Measurements from ENCODE around the gene PRR3. TPM values are rescaled to one million over a fixed set of nuclear protein-coding genes. Genes with fewer than 3 reads are reported as not detected.

PRR3 gene
- total and polyA plus RNA-seq, 2 of the 4 experiments (the other 2 are of a cell fraction): 7.2 to 17.3 TPM

- CTCF ChIA-PET: interaction anchor here (1.1 kb wide), 1 partner anchor 16 kb away, joined by 3 read pairs; no protein-coding TSS in a partner anchor
- dilution Hi-C loops (cut with HindIII; ENCODE audit: low sequenced_read_pairs, unreplicated experiment): no loop called here
Measured at GRCh38 chr6:30557683-30557981, 537 bp downstream of the PRR3 start.

More at GRCh38 chr6:30557683-30557981, 537 bp downstream of the PRR3 start:
- POLR2A ChIA-PET (ENCODE audit: unreplicated experiment): interaction anchor here (0.7 kb wide), 1 partner anchor 10 kb away, joined by 6 read pairs; no protein-coding TSS in a partner anchor
- intact Hi-C loops (cut with micrococcal nuclease) (loop anchor here (1.0 kb wide), 1 partner anchor 14 kb away; the partner anchor contains the start of gene ABCF1), in situ Hi-C loops (cut with MboI; ENCODE audit: low sequenced_read_pairs) (no loop called here)
- Histone ChIP-seq H4K8ac (ENCODE audit: low read depth in 2 of 2, low read length in 2 of 2) (peak overlapping the region; percentile 71 to 98; a peak in 3 of 4 replicates), H3K4ac (ENCODE audit: low read depth, low read length) (peak overlapping the region; percentile 98; the same call in 1 of the 2 replicates), H3K27me3 (ENCODE audit: control insufficient read depth, insufficient read depth, low read length) (no peaks in the 10 kb centered on the region), H2BK15ac (ENCODE audit: low read depth, low read length) (no peak overlapping the region), H3K27ac (ENCODE audit: insufficient read depth, low read length) (peak overlapping the region; percentile 96), H3K4me3 (ENCODE audit: insufficient read depth, low read depth, low read length) (peak overlapping the region; percentile 94), H2AK5ac (ENCODE audit: low read depth, low read length) (peak overlapping the region; percentile 87), H3K4me2 (ENCODE audit: low read depth, low read length) (peak overlapping the region; percentile 96), H2BK120ac (ENCODE audit: low read depth, low read length) (peak overlapping the region; percentile 84; the same call in 1 of the 2 replicates), H2BK20ac (ENCODE audit: low read depth, low read length) (no peak overlapping the region), H3K23ac (ENCODE audit: low read depth, low read length) (peak overlapping the region; percentile 84; the same call in 1 of the 2 replicates), H2AK9ac (replicated peaks; ENCODE audit: low read depth, low read length, poor library complexity) (peak overlapping the region; percentile 98), H3K14ac (replicated peaks; ENCODE audit: low read depth, low read length) (peak overlapping the region; percentile 95), H3K18ac (ENCODE audit: low read depth, low read length) (no peak overlapping the region), H3K56ac (ENCODE audit: extremely low read depth, insufficient read depth, low read length) (peak overlapping the region; percentile 87; the same call in 1 of the 2 replicates), H3K9me3 (ENCODE audit: control insufficient read depth, insufficient read depth, low read length) (no peaks in the 10 kb centered on the region), H3K36me3 (ENCODE audit: control insufficient read depth, insufficient read depth, low read length) (peaks cover 25% of the 10 kb centered on the region), H3K9me1 (ENCODE audit: insufficient read depth, low read length) (peaks cover 6% of the 10 kb centered on the region; the same call in 1 of the 2 replicates), H4K5ac (ENCODE audit: low read depth, low read length) (peak overlapping the region; percentile 98; the same call in 1 of the 2 replicates), H3K4me1 (ENCODE audit: control insufficient read depth, insufficient read depth, low read length) (peaks cover 2% of the 10 kb centered on the region), H4K91ac (ENCODE audit: insufficient read depth, low read depth, low read length) (peak overlapping the region; percentile 91), H2BK5ac (ENCODE audit: low read depth, low read length, poor library complexity, severe bottlenecking) (peak overlapping the region; percentile 82), H2AFZ (replicated peaks; ENCODE audit: low read length, poor library complexity) (peak overlapping the region; percentile 97), H3K79me1 (ENCODE audit: low read depth in 1 of 2, low read length in 2 of 2) (peaks cover 14 to 75% of the 10 kb centered on the region in 2 experiments), H3K9ac (ENCODE audit: low read depth, low read length) (peak overlapping the region; percentile 97), H4K20me1 (ENCODE audit: insufficient read depth, low read length) (peaks cover 4% of the 10 kb centered on the region; the same call in 1 of the 2 replicates)
- 13% methylated on average over 1 of the region's 6 CpGs; no CpG with 5 or more reads in 1 of the 2 experiments for WGBS, 2 experiments (ENCODE audit: extremely low coverage in 2 of 2, insufficient read length in 1 of 2)
- TF ChIP-seq MAZ (IDR thresholded peaks at IDR 0.05; ENCODE audit: borderline replicate concordance, low read depth, low read length): no peak
- DNase-seq: no peak
- ATAC-seq (ENCODE audit: low read depth): no peak
- no TSS peak for BruUV-seq (replicated peaks)
